ENCODE measurements around the gene FKBP10.

DNA sequence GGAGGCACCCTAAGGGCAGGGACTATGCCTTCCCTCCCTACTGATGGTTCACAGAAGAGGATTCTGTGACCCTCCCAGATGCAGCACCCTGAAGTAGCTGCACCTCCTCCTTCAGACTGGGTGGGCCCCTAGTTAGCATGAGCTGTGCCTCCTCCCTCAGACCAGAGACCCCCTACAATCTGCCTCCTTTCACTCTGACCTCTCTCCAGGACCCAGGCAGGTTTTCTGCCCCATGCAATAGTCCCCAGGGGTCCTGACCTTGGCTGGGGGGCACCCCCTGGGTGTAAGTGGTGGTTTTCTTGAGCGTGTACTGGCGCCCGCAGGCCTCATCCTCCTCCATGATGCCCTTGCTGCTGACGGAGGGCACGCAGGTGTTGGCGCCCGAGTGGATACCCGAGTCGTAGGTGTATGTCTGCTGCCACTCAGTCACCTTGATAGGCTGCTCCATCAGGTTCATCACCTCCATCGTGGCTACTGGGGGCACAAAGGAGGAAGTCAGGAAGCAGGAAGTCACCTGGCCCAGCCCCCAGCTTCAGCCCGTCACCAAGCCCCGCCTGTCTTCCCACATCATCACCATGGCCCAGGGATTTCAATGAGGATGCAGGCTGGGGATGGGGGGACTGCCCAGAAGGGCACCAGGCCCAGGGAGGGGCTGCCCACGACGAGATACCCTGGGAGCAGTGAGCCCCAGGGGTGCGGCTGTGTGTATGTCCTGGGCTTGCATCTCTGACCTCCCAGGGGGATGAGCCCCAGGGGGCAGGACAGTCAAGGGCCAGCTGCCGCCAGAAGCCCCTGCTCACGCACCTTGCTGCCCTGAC, 41.2 kb upstream of the FKBP10 start:
- TF ChIP-seq POLR2A (IDR thresholded peaks at IDR 0.05; ENCODE audit: low read depth, low read length) = no peak
- TF ChIP-seq TAF1 (IDR thresholded peaks at IDR 0.05; ENCODE audit: borderline replicate concordance, low read depth, low read length) = no peak
- no peak for TF ChIP-seq POLR2AphosphoS5 (IDR thresholded peaks at IDR 0.05; ENCODE audit: low read depth, low read length)
